H1 (cell line): ENCODE measurements around the gene ITGB4. TPM values are rescaled to one million over a fixed set of nuclear protein-coding genes. Genes with fewer than 3 reads are reported as not detected.
A peak's percentile ranks its signal among the peaks of the same experiment; 100 is the strongest.

Experiments used
- CTCF ChIA-PET: fragments of 300-600 bp; sonication (Branson Sonifier 250); formaldehyde crosslinking; loops from one replicate; lab custom pipeline; 2021; ENCODE audit not compliant: partially characterized antibody; lab: Charles Lee
- POLR2A ChIA-PET: fragments of 300-600 bp; sonication (Branson Sonifier 250); formaldehyde crosslinking; loops from one replicate; lab custom pipeline; 2021; ENCODE audit warnings: inconsistent platforms; ENCODE audit not compliant: partially characterized antibody; lab: Charles Lee
- DNase-seq, 2 experiments: peaks; one replicate each; pipeline versions ENCODE4 v3.0.0 to v3.0.0-alpha.2; 2010 to 2022; ENCODE audit warnings: low spot score in 2 of 2, low read depth in 1 of 2, mixed read lengths in 1 of 2
- FAIRE-seq: peaks from 2 replicates; lab custom pipeline; 2011; peaks lifted over from hg19 to GRCh38; lab: Jason Lieb, UNC
- H2AFZ ChIP-seq: 2 replicates; pipeline ENCODE4 v1.8.1; 2012; ENCODE audit warnings: low read length, inconsistent platforms
- H2AK5ac ChIP-seq: 2 replicates; pipeline ENCODE4 v1.6.1; 2013; ENCODE audit warnings: low read depth, low read length
- H2BK120ac ChIP-seq: replicated peaks from 2 replicates; pipeline ENCODE3; 2013; ENCODE audit warnings: low read depth, low read length, inconsistent platforms
- H2BK12ac ChIP-seq: 2 replicates; pipeline ENCODE4 v1.6.1; 2013; ENCODE audit warnings: low read depth, low read length
- H2BK15ac ChIP-seq: 2 replicates; pipeline ENCODE4 v1.6.1; 2013; ENCODE audit warnings: low read length
- H2BK20ac ChIP-seq: 2 replicates; pipeline ENCODE4 v1.6.1; 2013; ENCODE audit warnings: low read length
- H2BK5ac ChIP-seq: 2 replicates; pipeline ENCODE4 v1.6.1; 2013; ENCODE audit warnings: low read depth, low read length
- H3K14ac ChIP-seq: 2 replicates; pipeline ENCODE4 v1.6.1; 2013; ENCODE audit warnings: inconsistent platforms; ENCODE audit not compliant: insufficient read length
- H3K18ac ChIP-seq: 2 replicates; pipeline ENCODE4 v1.6.1; 2013; ENCODE audit warnings: low read length; ENCODE audit errors: extremely low read depth
- H3K23ac ChIP-seq: 2 replicates; pipeline ENCODE4 v1.6.1; 2013; ENCODE audit warnings: inconsistent platforms; ENCODE audit not compliant: insufficient read length
- H3K23me2 ChIP-seq: 2 replicates; pipeline ENCODE4 v1.6.1; 2013; ENCODE audit warnings: low read depth, low read length
- H3K27ac ChIP-seq: 2 replicates; pipeline ENCODE4 v1.6.1; 2011; ENCODE audit warnings: low read depth, low read length, inconsistent platforms
- H3K27me3 ChIP-seq, 4 experiments: replicated peaks in 1 of 4; 1 replicate in 1 of 4; 2 replicates in 3 of 4; pipeline versions ENCODE4 v1.6.1 to v1.8.1; 2011 to 2013; ENCODE audit warnings: low read length in 3 of 4, mild to moderate bottlenecking in 3 of 4, inconsistent platforms in 2 of 4, mixed read lengths in 2 of 4, moderate library complexity in 1 of 4; ENCODE audit not compliant: control insufficient read depth in 3 of 4, insufficient read depth in 3 of 4; ENCODE audit errors: extremely low read depth in 1 of 4
- H3K36me3 ChIP-seq, 4 experiments: 2 replicates each; pipeline versions ENCODE4 v1.6.1 to v1.8.1; 2011 to 2013; ENCODE audit warnings: mild to moderate bottlenecking in 4 of 4, low read length in 3 of 4, moderate library complexity in 2 of 4, control low read depth in 1 of 4, inconsistent platforms in 1 of 4; ENCODE audit not compliant: insufficient read depth in 4 of 4, control insufficient read depth in 2 of 4
- H3K4ac ChIP-seq: replicated peaks from 2 replicates; pipeline ENCODE3; 2013; ENCODE audit warnings: low read length, low read depth, mixed read lengths, inconsistent platforms; ENCODE audit not compliant: insufficient read length
- H3K4me1 ChIP-seq, 4 experiments: replicated peaks in 1 of 4; 1 replicate in 1 of 4; 2 replicates in 3 of 4; pipeline versions ENCODE4 v1.6.1 to v1.8.1; 2011 to 2013; ENCODE audit warnings: low read length in 3 of 4, inconsistent platforms in 2 of 4, mixed read lengths in 1 of 4; ENCODE audit not compliant: insufficient read depth in 4 of 4, control insufficient read depth in 3 of 4
- H3K4me2 ChIP-seq, 2 experiments: 2 replicates each; pipeline versions ENCODE4 v1.6.1 to v1.8.1; 2011 to 2013; ENCODE audit warnings: low read depth in 2 of 2, low read length in 2 of 2, control low read depth in 1 of 2, inconsistent platforms in 1 of 2, mild to moderate bottlenecking in 1 of 2; ENCODE audit not compliant: insufficient read depth in 1 of 2
- H3K4me3 ChIP-seq, 4 experiments: fragments of 200-600, 300-600 bp in 1 of 4; sonication (generic), shearing (Covaris generic), sonication (Bioruptor Twin) in 1 of 4; 2 replicates each; pipeline versions ENCODE4 v1.5.1 to v1.8.1; 2011 to 2016; ENCODE audit warnings: low read length in 4 of 4, low read depth in 3 of 4, control low read depth in 2 of 4, inconsistent platforms in 2 of 4, mild to moderate bottlenecking in 2 of 4, mixed read lengths in 1 of 4, moderate library complexity in 1 of 4; ENCODE audit not compliant: insufficient read depth in 2 of 4; ENCODE audit errors: extremely low read depth in 1 of 4
- H3K56ac ChIP-seq: replicated peaks from 2 replicates; pipeline ENCODE3; 2013; ENCODE audit warnings: low read depth, mild to moderate bottlenecking, mixed read lengths, low read length, inconsistent platforms; ENCODE audit not compliant: insufficient read length
- H3K79me1 ChIP-seq: 2 replicates; pipeline ENCODE4 v1.6.1; 2013; ENCODE audit warnings: low read depth, low read length, control low read depth
- H3K79me2 ChIP-seq, 2 experiments: 2 replicates each; pipeline versions ENCODE4 v1.6.1 to v1.8.1; 2012 to 2013; ENCODE audit warnings: low read length in 2 of 2, mild to moderate bottlenecking in 2 of 2, inconsistent platforms in 1 of 2; ENCODE audit not compliant: insufficient read depth in 2 of 2, control insufficient read depth in 1 of 2
- H3K9ac ChIP-seq, 4 experiments: replicated peaks in 1 of 4; 1 replicate in 1 of 4; 2 replicates in 3 of 4; pipeline versions ENCODE4 v1.6.1 to v1.8.1; 2011 to 2013; ENCODE audit warnings: low read depth in 3 of 4, low read length in 3 of 4, control low read depth in 2 of 4, mild to moderate bottlenecking in 2 of 4, moderate library complexity in 2 of 4, inconsistent platforms in 1 of 4; ENCODE audit errors: extremely low read depth in 1 of 4
- H3K9me3 ChIP-seq, 2 experiments: 2 replicates each; pipeline versions ENCODE4 v1.6.1 to v1.8.1; 2012 to 2013; ENCODE audit warnings: mild to moderate bottlenecking in 2 of 2, moderate library complexity in 2 of 2, control low read depth in 1 of 2, inconsistent platforms in 1 of 2, low read depth in 1 of 2, low read length in 1 of 2, mixed read lengths in 1 of 2; ENCODE audit not compliant: insufficient read depth in 2 of 2
- H4K20me1 ChIP-seq, 2 experiments: replicated peaks in 1 of 2; 2 replicates each; pipeline versions ENCODE3 to v1.8.1; 2011 to 2013; ENCODE audit warnings: inconsistent platforms in 2 of 2, low read length in 2 of 2, mild to moderate bottlenecking in 1 of 2; ENCODE audit not compliant: insufficient read depth in 2 of 2, control insufficient read depth in 1 of 2
- H4K5ac ChIP-seq: 2 replicates; pipeline ENCODE4 v1.6.1; 2013; ENCODE audit warnings: low read length, low read depth, mixed read lengths, inconsistent platforms; ENCODE audit not compliant: insufficient read length
- H4K8ac ChIP-seq: 2 replicates; pipeline ENCODE4 v1.8.0; 2013; ENCODE audit warnings: mild to moderate bottlenecking, moderate library complexity, low read length, inconsistent platforms; ENCODE audit not compliant: insufficient read depth; ENCODE audit errors: extremely low read depth
- H4K91ac ChIP-seq: replicated peaks from 2 replicates; pipeline ENCODE3; 2013; ENCODE audit warnings: low read length, mixed read lengths, inconsistent platforms; ENCODE audit not compliant: insufficient read length
- CHD2 ChIP-seq: IDR thresholded peaks from 2 replicates; pipeline ENCODE4 v1.6.1; 2012; ENCODE audit warnings: low read length, improper control_type of control experiment
- CREB1 ChIP-seq: IDR thresholded peaks from 2 replicates; pipeline ENCODE4 v1.6.1; 2012; ENCODE audit warnings: inconsistent platforms
- EZH2 ChIP-seq: fragments of 200-600 bp; sonication (generic); IDR thresholded peaks from 2 replicates; pipeline ENCODE4 v1.7.1; 2012; ENCODE audit warnings: low read depth, mild to moderate bottlenecking, moderate library complexity, low read length, inconsistent platforms; ENCODE audit not compliant: severe bottlenecking
- HDAC6 ChIP-seq: IDR thresholded peaks from one replicate; pipeline ENCODE4 v1.7.1; 2012; ENCODE audit warnings: low read depth, mild to moderate bottlenecking, inconsistent platforms, low read length, moderate library complexity
- RBBP5 ChIP-seq: IDR thresholded peaks from 2 replicates; pipeline ENCODE4 v1.7.1; 2012; ENCODE audit warnings: low read depth, mild to moderate bottlenecking, inconsistent platforms, low read length, moderate library complexity, borderline replicate concordance
- RXRA ChIP-seq: IDR thresholded peaks from 2 replicates; pipeline ENCODE4 v1.6.1; 2011; ENCODE audit warnings: low read depth, mild to moderate bottlenecking, low read length, moderate library complexity; ENCODE audit not compliant: insufficient read depth
- SP4 ChIP-seq: IDR thresholded peaks from 2 replicates; pipeline ENCODE4 v1.6.1; 2012; ENCODE audit warnings: low read length, inconsistent platforms
- SRF ChIP-seq: IDR thresholded peaks from 2 replicates; pipeline ENCODE4 v1.6.1; 2011; ENCODE audit warnings: mild to moderate bottlenecking, low read depth, low read length, moderate library complexity
- TAF1 ChIP-seq: IDR thresholded peaks from 2 replicates; pipeline ENCODE4 v1.6.1; 2011; ENCODE audit warnings: mild to moderate bottlenecking, low read depth, low read length
- WGBS, 2 experiments: shearing (Covaris generic) in 1 of 2; methylation state at CpG; one replicate each; pipeline versions ENCODE4 v1.1.6 to v1.1.7; 2013 to 2015; ENCODE audit warnings: low lambda C conversion rate in 2 of 2, mixed read lengths in 2 of 2, inconsistent platforms in 1 of 2, low coverage in 1 of 2, missing lambda C conversion rate in 1 of 2; ENCODE audit not compliant: insufficient replicate concordance in 2 of 2, insufficient coverage in 1 of 2, insufficient read length in 1 of 2; ENCODE audit errors: extremely low coverage in 1 of 2, missing lambda C conversion rate in 1 of 2; 5-methylcytosine and 5-hydroxymethylcytosine counted together
- polyA plus RNA-seq, 7 experiments: library from polyadenylated mRNA; depleted of rRNA in 3 of 7; stranded (reverse) in 5 of 7; unstranded in 2 of 7; fragments of >200 nt in 5 of 7; fragments of 200-250 nt in 2 of 7; gene quantifications; 1 replicate in 5 of 7; 2 replicates in 1 of 7; 4 replicates in 1 of 7; pipeline versions ENCODE4 v1.2.1 to v1.2.3, GENCODE V29; 2011 to 2013; ENCODE audit warnings: missing spikeins in 2 of 7, mixed read lengths in 2 of 7
- total RNA-seq: library from RNA; stranded (reverse); fragmentation: NEBNext Ultra II Directional; extraction: Animal tissue kit (Norgen Biotek cat#: 25700); gene quantifications from 2 replicates; pipeline ENCODE4 v1.2.1, GENCODE V29; 2021
- TF ChIP-seq, protein P1 (sequence below): IDR thresholded peaks from 2 replicates; pipeline ENCODE4 v1.6.1; 2012; ENCODE audit warnings: inconsistent platforms

The ITGB4 gene
- total and polyA plus RNA-seq, 2 of the 8 experiments (the other 6 are each of a cell fraction or from before 2014, with no cell fraction given) = 5.2 to 5.6 TPM

DNA sequence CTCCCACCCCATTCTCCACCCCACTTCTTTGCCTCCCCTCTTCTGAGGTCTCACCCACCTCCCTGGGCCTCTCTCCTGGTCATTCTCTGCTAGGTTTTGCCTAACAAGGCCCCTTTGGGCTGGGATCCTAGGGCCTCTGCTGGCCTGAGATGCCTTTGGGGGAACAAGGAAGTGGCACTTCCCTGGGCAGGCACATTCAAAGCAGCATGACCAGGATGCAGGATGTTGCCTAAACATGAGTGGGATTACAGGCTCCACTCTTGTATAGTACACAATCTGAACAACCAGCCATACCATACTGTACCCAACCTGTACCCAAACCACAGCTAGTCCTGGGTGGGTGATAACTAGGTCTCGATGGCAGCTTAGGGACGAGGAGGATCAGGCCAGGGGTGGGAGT lies 34.7 kb downstream of the ITGB4 start:
- FAIRE-seq (no peak), DNase-seq (peak in 1 of 2 experiments; percentile 46)
- Histone ChIP-seq H3K79me1 (no peaks in the 10 kb centered on the region), H3K56ac (no peak overlapping the region), H3K9ac (no peak overlapping the region), H4K5ac (no peak overlapping the region), H3K14ac (no peak overlapping the region), H2BK20ac (no peak overlapping the region), H4K8ac (no peak overlapping the region), H4K91ac (no peak overlapping the region), H3K4me3 (no peak overlapping the region), H3K4ac (no peak overlapping the region), H2AK5ac (no peak overlapping the region), H3K9me3 (no peaks in the 10 kb centered on the region), H2BK5ac (no peak overlapping the region; the same call in 1 of the 2 replicates), H3K27me3 (peaks cover 0 to 2% (median 0%) of the 10 kb centered on the region in 4 experiments; a peak in 2 of 7 replicates), H3K18ac (no peak overlapping the region), H2BK12ac (no peak overlapping the region), H3K36me3 (no peaks in the 10 kb centered on the region), H3K23me2 (no peaks in the 10 kb centered on the region; the same call in 1 of the 2 replicates), H3K79me2 (no peaks in the 10 kb centered on the region), H4K20me1 (peaks cover 0 to 4% of the 10 kb centered on the region in 2 experiments), H2AFZ (no peak overlapping the region), H3K4me1 (peaks cover 0 to 7% (median 3%) of the 10 kb centered on the region in 4 experiments; a peak in 4 of 7 replicates), H3K4me2 (no peak overlapping the region), H3K23ac (no peak overlapping the region), H3K27ac (no peak overlapping the region), H2BK120ac (no peak overlapping the region), H2BK15ac (no peak overlapping the region)
- ChIA-PET CTCF (interaction anchor here (0.9 to 19.5 kb wide), 6 partner anchors 6 to 127 kb away, joined by 3 to 359 read pairs (median 5); partner anchors contain the start of genes GALK1, SMIM5 and UNK), POLR2A (interaction anchor here (1.2 to 15.1 kb wide), 4 partner anchors 9 to 32 kb away, joined by 3 to 425 read pairs (median 8); partner anchors contain the start of gene GALK1)
- TF ChIP-seq TAF1 (no peak), EZH2 (no peak), RXRA (no peak), RBBP5 (no peak), HDAC6 (no peak), CREB1 (no peak), CHD2 (no peak), SP4 (no peak), SRF (no peak)
- TF ChIP-seq, protein P1, sequence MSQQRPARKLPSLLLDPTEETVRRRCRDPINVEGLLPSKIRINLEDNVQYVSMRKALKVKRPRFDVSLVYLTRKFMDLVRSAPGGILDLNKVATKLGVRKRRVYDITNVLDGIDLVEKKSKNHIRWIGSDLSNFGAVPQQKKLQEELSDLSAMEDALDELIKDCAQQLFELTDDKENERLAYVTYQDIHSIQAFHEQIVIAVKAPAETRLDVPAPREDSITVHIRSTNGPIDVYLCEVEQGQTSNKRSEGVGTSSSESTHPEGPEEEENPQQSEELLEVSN = no peak
- 98% methylated on average over 2 of the region's 2 CpGs; no CpG with 5 or more reads in 1 of the 2 experiments for WGBS, 2 experiments
